HG03159 (cell line): ENCODE results near the gene RALY.

Experiments
- ATAC-seq: cut with Tn5 transposase; IDR thresholded peaks from one replicate; pipeline ENCODE4 v1.9.1; 2021; ENCODE audit warnings: mild to moderate bottlenecking, moderate library complexity; ENCODE audit not compliant: unreplicated experiment

RALY gene

GRCh38 chr20:34075647-34076046 lies 81.9 kb downstream of the RALY start:
- ATAC-seq = no peak

- ATAC-seq = no peak
Measured at GRCh38 chr20:34076952-34077351, 83.2 kb downstream of the RALY start.

DNA sequence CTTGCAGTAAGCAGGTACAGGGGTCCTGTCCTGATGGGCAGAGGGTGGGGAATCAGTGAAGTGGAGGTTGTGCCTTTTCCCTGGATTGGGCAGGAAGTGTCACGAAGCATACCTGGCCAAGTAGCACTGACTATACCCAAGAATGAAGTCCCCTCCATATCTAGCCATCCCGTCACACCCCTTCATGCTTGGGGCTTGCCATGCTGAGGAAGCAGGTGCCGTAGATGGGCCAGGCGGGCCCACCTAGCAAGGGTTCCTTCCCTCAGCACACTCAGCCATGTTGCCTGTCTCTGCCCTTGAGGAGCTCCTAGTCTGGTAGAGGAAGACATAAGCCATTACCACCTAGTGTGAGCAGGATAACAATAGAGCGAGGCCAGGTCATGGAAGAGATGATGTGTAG lies 84.8 kb downstream of the RALY start:
- ATAC-seq = no peak

- ATAC-seq = no peak
Measured at GRCh38 chr20:34079818-34080217, 86.1 kb downstream of the RALY start.

DNA sequence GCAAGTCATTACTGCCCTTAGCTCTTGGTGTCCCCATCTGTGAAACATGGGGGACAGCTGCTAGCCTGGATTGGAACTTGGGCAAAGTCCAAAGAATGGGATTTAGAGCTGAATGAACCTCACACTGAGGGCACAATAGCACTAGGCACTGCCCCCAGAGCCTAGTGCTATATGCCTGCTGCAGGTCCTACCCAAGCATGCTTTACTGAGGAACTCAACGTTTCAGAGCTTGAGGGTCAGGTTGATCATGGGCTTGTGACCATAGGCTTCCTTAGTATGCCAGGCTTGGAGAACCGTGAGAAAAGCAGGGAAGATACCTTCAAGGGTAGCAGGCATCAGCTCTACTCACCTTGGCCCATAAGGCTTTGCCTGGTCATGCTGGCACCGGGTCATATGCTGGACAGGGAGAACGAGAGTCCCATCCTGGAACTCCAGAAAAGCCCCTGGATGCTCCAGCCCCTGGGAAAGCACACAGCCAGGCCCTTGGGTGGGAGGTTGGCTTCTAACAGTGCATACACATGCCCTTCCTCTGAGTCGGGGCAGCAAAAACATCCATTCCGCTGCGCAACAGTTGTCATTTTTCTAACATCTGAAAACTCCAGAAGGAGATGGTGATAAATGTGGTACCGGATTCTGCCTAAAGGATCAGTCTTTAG lies 88.6 kb downstream of the RALY start:
- no peak for ATAC-seq

DNA sequence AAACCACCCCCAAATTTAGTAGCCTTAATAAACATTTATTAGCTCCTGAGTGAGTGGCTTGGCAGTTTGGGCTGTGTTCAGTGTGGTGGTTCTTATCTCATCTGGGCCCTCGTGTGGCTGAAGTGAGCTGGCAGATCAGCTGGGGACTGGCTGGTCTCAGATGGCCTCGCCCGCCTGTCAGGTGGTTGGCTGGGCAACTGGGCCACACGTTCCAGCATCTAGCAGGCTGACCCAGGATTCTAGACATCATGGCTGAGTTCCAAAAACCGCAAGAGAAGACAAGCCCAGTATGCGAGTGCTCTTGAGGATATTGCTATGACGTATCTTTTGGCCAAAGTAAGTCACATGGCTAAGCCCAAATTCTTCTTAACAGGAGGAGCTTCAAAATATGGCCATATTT lies 89.4 kb downstream of the RALY start:
- ATAC-seq = no peak

DNA sequence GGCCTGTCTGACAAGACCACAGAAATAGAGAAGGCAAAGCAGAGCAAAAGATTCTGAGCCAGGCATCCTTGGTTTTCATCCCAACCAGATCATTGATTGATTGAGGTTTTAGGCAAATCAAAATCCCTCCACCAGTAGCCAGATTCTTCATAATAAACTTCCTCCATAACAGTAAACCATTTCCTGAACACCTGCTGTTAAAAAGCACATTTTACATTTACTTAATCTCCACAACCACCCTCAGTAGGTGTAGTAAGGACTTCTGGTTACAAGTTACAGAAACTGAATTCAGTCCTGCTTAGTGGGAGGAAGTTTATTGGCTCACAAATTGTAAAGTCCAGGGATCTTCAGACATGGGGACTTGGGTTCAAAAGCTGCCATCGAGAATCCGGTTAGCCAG lies 90.1 kb downstream of the RALY start:
- no peak for ATAC-seq

DNA sequence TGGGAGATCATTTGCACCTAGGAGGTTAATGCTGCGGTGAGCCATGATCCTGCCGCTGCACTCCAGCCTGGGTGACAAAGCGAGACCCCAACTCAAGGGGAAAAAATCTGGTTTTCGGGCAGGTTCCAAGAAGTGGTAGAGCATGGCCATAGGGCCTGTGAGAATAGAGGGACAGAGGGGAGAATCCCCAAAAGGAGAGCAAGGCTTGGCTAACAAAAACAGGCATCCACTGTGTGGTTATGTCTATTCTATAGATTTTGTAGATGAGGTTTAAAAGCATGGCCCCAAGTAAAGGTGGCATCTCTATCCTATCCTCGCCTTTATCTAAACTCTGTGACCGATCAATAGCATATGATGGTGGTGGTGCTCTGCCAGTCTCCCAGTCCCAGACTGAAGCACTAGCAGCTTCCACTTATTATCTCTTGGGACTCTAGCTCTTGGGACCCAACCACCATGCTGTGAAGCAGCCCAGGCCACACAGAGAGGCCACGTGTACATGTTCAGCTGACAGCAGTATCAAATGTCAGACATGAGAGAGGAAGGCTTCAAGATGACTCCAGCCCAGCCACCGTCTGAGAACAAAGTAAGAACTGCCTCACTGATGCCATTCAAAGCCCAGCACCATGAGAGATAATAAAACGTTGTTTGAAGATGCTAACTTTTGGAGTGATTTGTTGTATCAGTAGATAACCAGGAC lies 90.7 kb downstream of the RALY start:
- ATAC-seq = no peak

- no peak for ATAC-seq
Measured at GRCh38 chr20:34085544-34086040, 91.9 kb downstream of the RALY start.

DNA sequence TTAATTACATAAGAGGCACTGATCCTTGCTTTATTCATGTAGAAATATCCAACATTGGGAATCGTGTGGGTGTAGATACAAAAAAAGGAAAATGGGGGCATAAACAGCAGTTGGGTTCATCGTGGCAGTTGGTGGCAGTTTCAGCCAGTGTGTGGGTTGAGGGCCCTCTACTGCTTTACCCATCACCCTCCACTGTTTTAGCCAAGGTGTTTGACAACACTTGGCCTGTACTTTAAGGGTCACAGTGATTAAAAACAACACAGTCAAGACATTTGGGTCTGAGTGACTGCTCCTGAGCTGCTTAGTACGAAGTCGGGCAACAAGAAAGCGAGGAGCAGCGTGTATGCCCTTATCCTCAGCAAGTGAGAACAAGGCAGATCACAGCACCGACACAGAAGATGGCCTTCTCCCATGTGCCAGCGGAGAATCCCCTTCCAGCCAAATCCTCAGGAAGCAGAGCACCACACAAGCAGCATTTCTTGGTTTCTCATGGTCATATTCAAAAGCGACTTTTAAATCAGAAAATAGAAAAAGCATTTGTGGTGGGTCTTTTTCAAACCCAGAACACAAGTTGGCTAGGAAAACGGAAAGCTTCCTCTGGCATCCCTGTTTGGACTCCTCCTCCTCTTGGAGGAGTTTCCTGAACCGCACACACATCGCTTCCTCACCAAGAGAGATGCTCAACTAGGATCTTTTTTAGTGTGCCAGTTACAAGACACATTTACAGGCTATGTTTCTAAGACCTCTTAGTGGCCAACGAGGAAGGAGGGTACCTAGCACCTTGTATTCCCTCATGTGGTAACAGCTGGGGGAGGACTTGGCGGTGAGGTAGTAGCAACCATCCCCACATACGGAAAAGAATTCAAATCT lies 94.8 kb downstream of the RALY start:
- no peak for ATAC-seq

- no peak for ATAC-seq
Measured at GRCh38 chr20:34089175-34089479, 95.4 kb downstream of the RALY start.

DNA sequence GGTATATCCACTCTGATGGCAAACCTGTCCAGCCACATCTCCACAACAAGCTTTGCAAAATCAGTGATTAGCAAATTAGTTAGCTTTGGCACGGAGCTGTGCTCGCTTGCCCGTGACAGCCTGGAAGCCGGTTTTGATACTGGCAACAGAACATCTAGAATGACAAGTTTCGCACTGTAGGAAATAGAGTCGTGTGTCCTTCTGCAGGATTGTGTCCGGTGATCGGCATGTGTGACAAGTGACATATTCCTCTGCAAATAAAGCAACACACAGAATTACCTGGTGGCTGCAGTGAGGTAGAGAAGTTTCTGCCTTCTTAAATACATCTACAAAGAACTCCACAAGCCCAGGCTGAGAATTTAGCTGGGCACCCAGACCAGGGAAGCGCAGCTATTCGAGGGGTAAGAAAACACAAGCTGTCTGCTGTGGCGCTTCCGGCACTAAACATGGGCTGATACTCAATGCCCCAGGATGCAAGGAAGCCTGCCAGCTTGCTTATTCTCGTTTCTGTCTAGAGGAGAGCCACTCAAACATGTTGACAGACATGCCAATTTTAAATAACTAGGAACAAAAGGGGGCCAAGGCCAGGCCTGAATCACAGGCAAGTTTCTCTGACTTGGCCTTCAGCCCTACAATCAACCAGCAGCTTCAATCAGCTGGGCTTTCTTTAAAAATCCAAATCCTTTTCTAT lies 96.1 kb downstream of the RALY start:
- no peak for ATAC-seq

GRCh38 chr20:34090645-34091044 lies 96.9 kb downstream of the RALY start:
- ATAC-seq = no peak

DNA sequence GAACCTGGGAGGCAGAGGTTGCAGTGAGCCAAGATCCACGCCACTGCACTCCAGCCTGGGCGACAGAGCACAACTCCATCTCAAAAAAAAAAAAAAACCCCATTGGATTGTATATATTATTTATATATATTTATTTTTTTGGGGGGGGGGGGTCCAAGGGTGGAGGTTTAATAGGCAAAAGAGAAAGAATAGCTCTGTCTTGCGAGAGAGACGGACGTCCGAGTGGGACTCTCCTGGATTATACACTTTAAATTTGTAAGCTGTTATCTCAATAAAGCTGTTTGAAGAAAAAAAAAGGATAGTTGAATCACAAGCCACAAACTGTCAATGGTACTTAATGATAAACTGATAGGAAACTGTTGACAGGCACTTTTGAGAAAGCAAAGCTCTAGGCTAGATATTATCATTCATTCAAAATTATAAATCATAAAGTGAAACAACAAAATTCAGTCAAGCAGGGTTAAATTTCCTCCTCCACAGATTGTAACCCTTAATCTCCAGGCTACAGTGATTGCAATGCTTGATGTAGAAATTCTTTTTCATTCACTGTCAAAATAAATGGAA lies 98.0 kb downstream of the RALY start:
- no peak for ATAC-seq

GRCh38 chr20:34093895-34094294 lies 100.2 kb downstream of the RALY start:
- no peak for ATAC-seq

DNA sequence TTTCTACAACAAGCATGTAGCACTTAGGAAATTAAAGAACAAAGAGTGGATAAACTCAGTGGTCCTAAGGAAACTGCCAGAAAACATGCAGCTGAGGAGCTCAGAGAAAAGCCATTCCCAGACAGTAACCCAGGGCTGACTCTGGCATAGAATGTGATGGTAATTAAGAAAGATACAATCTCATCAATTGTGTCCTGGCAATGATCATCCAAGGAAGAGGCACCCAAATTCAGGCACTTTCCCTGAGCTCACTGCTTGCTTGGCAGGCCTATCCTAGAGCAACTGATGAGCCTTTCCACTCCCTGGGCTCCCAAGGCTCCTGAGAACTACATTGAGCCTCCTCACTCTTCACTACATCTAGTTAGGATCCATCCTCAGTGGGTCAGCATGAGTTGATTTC lies 102.1 kb downstream of the RALY start:
- no peak for ATAC-seq

GRCh38 chr20:34096699-34097444 lies 103.2 kb downstream of the RALY start:
- ATAC-seq = no peak

DNA sequence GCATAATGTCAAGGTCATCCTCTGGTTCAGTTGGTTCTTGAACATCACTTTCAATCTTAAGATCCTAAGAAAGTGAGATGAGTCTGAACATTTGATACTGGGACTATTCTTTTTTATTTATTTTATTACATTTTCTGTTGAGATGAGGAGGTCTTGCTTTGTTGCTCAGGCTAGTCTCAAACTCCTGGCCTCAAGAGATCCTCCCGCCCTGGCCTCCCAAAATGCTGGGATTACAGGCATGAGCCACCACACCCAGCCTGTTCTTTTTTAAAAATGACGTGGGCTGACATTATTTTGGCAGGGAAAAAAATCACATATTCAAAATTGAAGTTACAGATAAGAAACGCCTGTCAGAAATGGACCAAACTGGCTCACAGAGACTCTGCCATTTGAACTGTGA lies 104.9 kb downstream of the RALY start:
- ATAC-seq = no peak

DNA sequence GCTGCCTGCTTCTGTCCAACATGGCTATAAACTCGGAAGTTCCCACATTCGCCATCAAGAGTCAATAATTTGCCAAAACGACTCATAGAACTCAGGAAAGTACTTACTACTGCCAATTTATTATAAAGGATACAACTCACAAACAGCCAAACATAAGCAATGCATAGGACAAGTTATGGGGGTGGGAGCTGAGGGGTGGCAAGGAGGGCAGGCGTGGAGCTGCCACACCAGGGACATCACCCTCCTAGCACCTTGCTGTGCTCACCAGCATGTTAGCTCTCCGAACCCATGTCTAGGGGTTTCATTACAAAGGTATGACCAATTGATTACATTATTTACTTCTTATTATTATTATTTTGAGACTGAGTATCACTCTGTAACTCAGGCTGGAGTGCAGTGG lies 106.0 kb downstream of the RALY start:
- no peak for ATAC-seq

- no peak for ATAC-seq
Measured at GRCh38 chr20:34100576-34100975, 106.9 kb downstream of the RALY start.
